H1 (cell line): Measurements from ENCODE around the gene ALDH1B1.

Experiments
- CHD2 ChIP-seq: IDR thresholded peaks from 2 replicates; pipeline ENCODE4 v1.6.1; 2012; ENCODE audit warnings: low read length, improper control_type of control experiment
- CREB1 ChIP-seq: IDR thresholded peaks from 2 replicates; pipeline ENCODE4 v1.6.1; 2012; ENCODE audit warnings: inconsistent platforms
- NANOG ChIP-seq: IDR thresholded peaks from 2 replicates; pipeline ENCODE4 v1.6.1; 2011; ENCODE audit warnings: low read length, low read depth, mild to moderate bottlenecking, inconsistent platforms; ENCODE audit not compliant: insufficient read depth, poor library complexity, severe bottlenecking
- POLR2A ChIP-seq, 2 experiments: IDR thresholded peaks; 1 replicate in 1 of 2; 2 replicates in 1 of 2; pipeline ENCODE4 v1.6.1; 2011; ENCODE audit warnings: low read depth in 2 of 2, low read length in 2 of 2, mild to moderate bottlenecking in 2 of 2; ENCODE audit errors: control extremely low read depth in 1 of 2
- POLR2AphosphoS5 ChIP-seq: IDR thresholded peaks from 2 replicates; pipeline ENCODE4 v1.6.1; 2011; ENCODE audit warnings: low read depth, low read length
- SIRT6 ChIP-seq: IDR thresholded peaks from one replicate; pipeline ENCODE4 v1.7.1; 2012; ENCODE audit warnings: low read length, inconsistent platforms
- SP1 ChIP-seq: IDR thresholded peaks from 2 replicates; pipeline ENCODE4 v1.6.1; 2011; ENCODE audit warnings: low read depth, low read length
- SP4 ChIP-seq: IDR thresholded peaks from 2 replicates; pipeline ENCODE4 v1.6.1; 2012; ENCODE audit warnings: low read length, inconsistent platforms
- YY1 ChIP-seq: IDR thresholded peaks from 2 replicates; pipeline ENCODE4 v1.6.1; 2011; ENCODE audit warnings: low read depth, mild to moderate bottlenecking, low read length
- TF ChIP-seq, protein P1 (sequence below), 3 experiments: IDR thresholded peaks; 1 replicate in 2 of 3; 2 replicates in 1 of 3; pipeline versions ENCODE4 v1.5.1 to v1.6.1; 2011; ENCODE audit warnings: low read length in 3 of 3, mild to moderate bottlenecking in 3 of 3, inconsistent platforms in 2 of 3, low read depth in 1 of 3, moderate library complexity in 1 of 3; ENCODE audit not compliant: insufficient read depth in 1 of 3; ENCODE audit errors: control extremely low read depth in 1 of 3

GRCh38 chr9:38361473-38361850 is 31.0 kb upstream of the ALDH1B1 start:
- no peak for TF ChIP-seq SIRT6
- no peak for TF ChIP-seq NANOG
- no peak for TF ChIP-seq POLR2AphosphoS5
- TF ChIP-seq, protein P1, sequence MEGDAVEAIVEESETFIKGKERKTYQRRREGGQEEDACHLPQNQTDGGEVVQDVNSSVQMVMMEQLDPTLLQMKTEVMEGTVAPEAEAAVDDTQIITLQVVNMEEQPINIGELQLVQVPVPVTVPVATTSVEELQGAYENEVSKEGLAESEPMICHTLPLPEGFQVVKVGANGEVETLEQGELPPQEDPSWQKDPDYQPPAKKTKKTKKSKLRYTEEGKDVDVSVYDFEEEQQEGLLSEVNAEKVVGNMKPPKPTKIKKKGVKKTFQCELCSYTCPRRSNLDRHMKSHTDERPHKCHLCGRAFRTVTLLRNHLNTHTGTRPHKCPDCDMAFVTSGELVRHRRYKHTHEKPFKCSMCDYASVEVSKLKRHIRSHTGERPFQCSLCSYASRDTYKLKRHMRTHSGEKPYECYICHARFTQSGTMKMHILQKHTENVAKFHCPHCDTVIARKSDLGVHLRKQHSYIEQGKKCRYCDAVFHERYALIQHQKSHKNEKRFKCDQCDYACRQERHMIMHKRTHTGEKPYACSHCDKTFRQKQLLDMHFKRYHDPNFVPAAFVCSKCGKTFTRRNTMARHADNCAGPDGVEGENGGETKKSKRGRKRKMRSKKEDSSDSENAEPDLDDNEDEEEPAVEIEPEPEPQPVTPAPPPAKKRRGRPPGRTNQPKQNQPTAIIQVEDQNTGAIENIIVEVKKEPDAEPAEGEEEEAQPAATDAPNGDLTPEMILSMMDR (IDR thresholded peaks at IDR 0.05; ENCODE audit: control extremely low read depth in 1 of 3, insufficient read depth in 1 of 3, low read depth in 1 of 3, low read length in 3 of 3) = no peak
- no peak for TF ChIP-seq POLR2A (IDR thresholded peaks at IDR 0.05; ENCODE audit: control extremely low read depth in 1 of 2, low read depth in 2 of 2, low read length in 2 of 2)
- TF ChIP-seq YY1 = no peak
- TF ChIP-seq SP1 = no peak
- TF ChIP-seq CHD2 = no peak
- TF ChIP-seq CREB1 = no peak
- TF ChIP-seq SP4 = no peak
